MM.1S (cell line): ENCODE measurements around the gene ATP2A2.

Experiments used
- CTCF ChIP-seq: fragments of 300-600 bp; sonication (generic); IDR thresholded peaks from 2 replicates; pipeline ENCODE4 v1.5.1; 2016; ENCODE audit warnings: antibody characterized with exemption, low read length, mixed read lengths
- EZH2 ChIP-seq: fragments of 300-600 bp; sonication (generic); optimal IDR thresholded peaks from 2 replicates; pipeline ENCODE3; 2017; ENCODE audit warnings: low read depth, mild to moderate bottlenecking, antibody characterized with exemption, low read length, mixed read lengths
- EZH2phosphoT487 ChIP-seq: fragments of 300-600 bp; sonication (generic); IDR thresholded peaks from 2 replicates; pipeline ENCODE4 v1.6.1; 2018; ENCODE audit warnings: antibody characterized with exemption, low read length

GRCh38 chr12:110365489-110366320 lies 84.7 kb downstream of the ATP2A2 start:
- no peak for TF ChIP-seq CTCF
- no peak for TF ChIP-seq EZH2
- TF ChIP-seq EZH2phosphoT487, result no peak
